KMS-11 (cell line): ENCODE measurements around the gene SLC4A9.

Source experiments
- H2AFZ ChIP-seq: fragments of 200-600 bp; sonication (generic); 2 replicates; pipeline ENCODE4 v1.6.1; 2016; ENCODE audit warnings: antibody characterized with exemption, mixed run types, low read depth
- H3K27ac ChIP-seq: fragments of 200-600 bp; sonication (generic); 2 replicates; pipeline ENCODE4 v1.6.1; 2016; ENCODE audit warnings: mild to moderate bottlenecking, mixed run types
- H3K27me3 ChIP-seq: fragments of 200-600 bp; sonication (generic); 2 replicates; pipeline ENCODE4 v1.6.1; 2017; ENCODE audit warnings: mild to moderate bottlenecking, low read depth, mixed run types, moderate library complexity; ENCODE audit not compliant: insufficient read depth
- H3K36me3 ChIP-seq: fragments of 200-600 bp; sonication (generic); 2 replicates; pipeline ENCODE4 v1.6.1; 2017; ENCODE audit warnings: mild to moderate bottlenecking, mixed run types; ENCODE audit not compliant: insufficient read depth
- H3K4me1 ChIP-seq: fragments of 200-600 bp; sonication (generic); 2 replicates; pipeline ENCODE4 v1.6.1; 2016; ENCODE audit warnings: mild to moderate bottlenecking, low read depth, mixed run types; ENCODE audit not compliant: poor library complexity, severe bottlenecking
- H3K4me2 ChIP-seq: fragments of 200-600 bp; sonication (generic); 2 replicates; pipeline ENCODE4 v1.7.0; 2016; ENCODE audit warnings: mild to moderate bottlenecking, mixed run types
- H3K4me3 ChIP-seq: fragments of 200-600 bp; sonication (generic); IDR thresholded peaks from 2 replicates; pipeline ENCODE4 v1.6.1; 2017; ENCODE audit warnings: low read depth, low read length, mixed read lengths; ENCODE audit not compliant: insufficient read depth
- H3K79me2 ChIP-seq: fragments of 200-600 bp; sonication (generic); 2 replicates; pipeline ENCODE4 v1.6.1; 2016; ENCODE audit warnings: low read depth, mixed run types; ENCODE audit not compliant: insufficient read depth
- H3K9ac ChIP-seq: fragments of 200-600 bp; sonication (generic); 2 replicates; pipeline ENCODE4 v1.6.1; 2016; ENCODE audit warnings: mild to moderate bottlenecking, mixed run types
- H4K20me1 ChIP-seq: fragments of 200-600 bp; sonication (generic); 2 replicates; pipeline ENCODE4 v1.6.1; 2016; ENCODE audit warnings: mild to moderate bottlenecking, mixed run types; ENCODE audit not compliant: insufficient read depth
- TF ChIP-seq, protein P1 (sequence below): fragments of 200-600 bp; sonication (generic); conservative IDR thresholded peaks from 2 replicates; pipeline ENCODE4 v1.6.1; 2017; ENCODE audit warnings: low read depth, mild to moderate bottlenecking, antibody characterized with exemption, low read length, moderate library complexity, mixed read lengths

The SLC4A9 gene

DNA sequence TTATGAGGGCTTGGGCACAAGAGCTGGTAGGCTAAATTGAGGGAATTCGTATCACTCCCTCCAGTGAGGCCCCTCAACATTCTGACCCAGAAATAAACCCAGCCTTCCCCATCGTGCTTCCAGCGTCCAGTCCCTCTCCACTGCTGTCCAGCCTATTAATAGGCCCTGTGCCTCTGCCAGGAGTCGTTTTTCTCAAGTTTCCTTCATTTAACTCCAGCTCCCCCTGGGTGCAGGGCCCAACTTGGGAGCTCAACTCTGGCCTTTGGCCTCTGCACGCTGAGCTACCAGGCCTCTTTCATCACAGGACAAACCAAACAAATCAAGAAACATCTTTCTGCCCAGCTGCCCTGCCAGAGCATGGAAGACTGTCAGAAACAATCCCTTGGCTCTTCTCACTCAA, 23.6 kb upstream of the SLC4A9 start:
- Histone ChIP-seq H3K79me2 (no peaks in the 10 kb centered on the region), H4K20me1 (no peaks in the 10 kb centered on the region), H2AFZ (no peak overlapping the region), H3K9ac (no peak overlapping the region), H3K27me3 (no peaks in the 10 kb centered on the region), H3K36me3 (no peaks in the 10 kb centered on the region), H3K4me1 (no peaks in the 10 kb centered on the region), H3K4me2 (no peak overlapping the region), H3K27ac (no peak overlapping the region), H3K4me3 (no peak overlapping the region)
- TF ChIP-seq, protein P1, sequence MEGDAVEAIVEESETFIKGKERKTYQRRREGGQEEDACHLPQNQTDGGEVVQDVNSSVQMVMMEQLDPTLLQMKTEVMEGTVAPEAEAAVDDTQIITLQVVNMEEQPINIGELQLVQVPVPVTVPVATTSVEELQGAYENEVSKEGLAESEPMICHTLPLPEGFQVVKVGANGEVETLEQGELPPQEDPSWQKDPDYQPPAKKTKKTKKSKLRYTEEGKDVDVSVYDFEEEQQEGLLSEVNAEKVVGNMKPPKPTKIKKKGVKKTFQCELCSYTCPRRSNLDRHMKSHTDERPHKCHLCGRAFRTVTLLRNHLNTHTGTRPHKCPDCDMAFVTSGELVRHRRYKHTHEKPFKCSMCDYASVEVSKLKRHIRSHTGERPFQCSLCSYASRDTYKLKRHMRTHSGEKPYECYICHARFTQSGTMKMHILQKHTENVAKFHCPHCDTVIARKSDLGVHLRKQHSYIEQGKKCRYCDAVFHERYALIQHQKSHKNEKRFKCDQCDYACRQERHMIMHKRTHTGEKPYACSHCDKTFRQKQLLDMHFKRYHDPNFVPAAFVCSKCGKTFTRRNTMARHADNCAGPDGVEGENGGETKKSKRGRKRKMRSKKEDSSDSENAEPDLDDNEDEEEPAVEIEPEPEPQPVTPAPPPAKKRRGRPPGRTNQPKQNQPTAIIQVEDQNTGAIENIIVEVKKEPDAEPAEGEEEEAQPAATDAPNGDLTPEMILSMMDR = no peak

DNA sequence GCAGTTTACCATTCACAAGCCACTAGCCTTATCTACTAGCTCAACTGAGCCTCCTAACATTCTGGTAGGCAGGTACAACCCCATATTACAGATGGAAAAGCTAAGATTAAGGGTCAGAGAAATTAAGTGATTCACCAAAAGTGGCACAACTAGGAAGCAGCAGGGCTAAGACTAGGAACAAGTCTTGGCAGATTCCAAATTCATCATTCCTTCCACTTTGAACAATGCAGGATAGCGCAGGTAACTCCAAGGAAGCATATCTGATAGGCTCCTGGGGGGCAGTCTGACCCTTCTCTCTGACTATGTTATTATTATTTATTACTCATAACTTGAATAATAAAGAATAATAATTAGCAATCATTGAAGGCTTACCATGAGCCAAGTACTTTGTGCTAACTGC, 22.1 kb upstream of the SLC4A9 start:
- H4K20me1 ChIP-seq = no peaks in the 10 kb centered on the region
- no peak overlapping the region for H3K4me2 ChIP-seq
- no peak overlapping the region for H3K27ac ChIP-seq
- H2AFZ ChIP-seq = no peak overlapping the region
- no peaks in the 10 kb centered on the region for H3K27me3 ChIP-seq
- H3K4me3 ChIP-seq = no peak overlapping the region
- TF ChIP-seq, protein P1 = no peak
- no peaks in the 10 kb centered on the region for H3K79me2 ChIP-seq
- no peaks in the 10 kb centered on the region for H3K36me3 ChIP-seq
- H3K9ac ChIP-seq = no peak overlapping the region
- H3K4me1 ChIP-seq = no peaks in the 10 kb centered on the region

- H4K20me1 ChIP-seq = no peaks in the 10 kb centered on the region
- H3K36me3 ChIP-seq = no peaks in the 10 kb centered on the region
- no peak overlapping the region for H2AFZ ChIP-seq
- H3K4me3 ChIP-seq = no peak overlapping the region
- no peak overlapping the region for H3K9ac ChIP-seq
- H3K4me1 ChIP-seq = no peaks in the 10 kb centered on the region
- TF ChIP-seq, protein P1 = no peak
- H3K79me2 ChIP-seq = no peaks in the 10 kb centered on the region
- H3K27me3 ChIP-seq = no peaks in the 10 kb centered on the region
- H3K4me2 ChIP-seq = no peak overlapping the region
- no peak overlapping the region for H3K27ac ChIP-seq
These were observed 21.7 kb upstream of the SLC4A9 start for GRCh38 chr5:140338336-140338735.

DNA sequence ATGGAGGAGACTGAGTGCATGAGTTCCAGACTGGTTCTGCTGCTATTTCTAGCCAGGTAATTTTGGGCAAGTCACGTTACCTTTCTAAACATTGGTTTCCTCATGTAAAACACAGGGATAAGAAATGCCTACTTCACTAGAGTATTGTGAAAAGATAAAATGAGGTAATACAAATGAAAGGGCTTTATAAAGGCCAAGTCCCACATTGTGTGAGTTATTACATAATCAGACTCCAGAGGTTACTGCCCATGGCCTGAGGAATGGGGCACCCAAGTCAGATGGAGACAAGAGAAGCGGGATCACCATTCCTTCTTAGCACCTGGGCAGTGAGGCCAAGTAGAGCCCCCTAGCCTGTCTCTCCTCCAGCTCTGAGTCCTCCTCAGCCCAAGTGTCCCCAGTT, 21.1 kb upstream of the SLC4A9 start:
- Histone ChIP-seq H3K36me3 (no peaks in the 10 kb centered on the region), H3K27ac (no peak overlapping the region), H3K4me2 (no peak overlapping the region), H2AFZ (no peak overlapping the region), H3K4me1 (no peaks in the 10 kb centered on the region), H3K79me2 (no peaks in the 10 kb centered on the region), H3K9ac (no peak overlapping the region), H3K4me3 (no peak overlapping the region), H3K27me3 (no peaks in the 10 kb centered on the region), H4K20me1 (no peaks in the 10 kb centered on the region)
- TF ChIP-seq, protein P1 = no peak

- TF ChIP-seq, protein P1 = no peak
- Histone ChIP-seq H3K27me3 (no peaks in the 10 kb centered on the region), H3K9ac (no peak overlapping the region), H4K20me1 (no peaks in the 10 kb centered on the region), H3K4me1 (no peaks in the 10 kb centered on the region), H3K4me3 (no peak overlapping the region), H3K27ac (no peak overlapping the region), H2AFZ (no peak overlapping the region), H3K36me3 (no peaks in the 10 kb centered on the region), H3K79me2 (no peaks in the 10 kb centered on the region), H3K4me2 (no peak overlapping the region)
These were observed 20.4 kb upstream of the SLC4A9 start for GRCh38 chr5:140339636-140340035.
